Stimulated activated CD8-positive, alpha-beta memory T cell treated with anti-CD3 and anti-CD28 coated beads, Interleukin-15, amount 100 ng/mL, for 4 hours (primary cell): Measurements from ENCODE around the gene PLEKHM2.

Experiments used
- DNase-seq, 2 donors: peaks; one replicate each; pipeline ENCODE4 v3.0.0-alpha.2; 2020; ENCODE audit warnings: low read depth in 2 of 2

Gene PLEKHM2

GRCh38 chr1:15724949-15725880 is 41.1 kb downstream of the PLEKHM2 start:
- DNase-seq = no peak

- DNase-seq = no peak
These were observed 42.4 kb downstream of the PLEKHM2 start for GRCh38 chr1:15726508-15726907.

DNA sequence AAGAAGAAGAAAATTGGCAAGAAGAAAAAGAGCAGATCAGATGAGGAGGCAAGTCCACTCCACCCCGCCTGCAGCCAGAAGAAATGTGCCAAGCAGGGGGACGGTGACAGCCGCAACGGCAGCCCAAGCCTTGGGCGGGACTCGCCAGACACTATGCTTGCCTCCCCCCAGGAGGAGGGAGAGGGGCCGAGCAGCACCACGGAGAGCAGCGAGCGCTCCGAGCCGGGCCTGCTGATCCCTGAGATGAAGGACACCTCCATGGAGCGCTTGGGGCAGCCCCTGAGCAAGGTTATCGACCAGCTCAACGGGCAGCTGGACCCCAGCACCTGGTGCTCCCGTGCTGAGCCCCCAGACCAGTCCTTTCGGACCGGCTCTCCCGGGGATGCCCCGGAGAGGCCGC is 42.9 kb downstream of the PLEKHM2 start:
- no peak for DNase-seq

DNA sequence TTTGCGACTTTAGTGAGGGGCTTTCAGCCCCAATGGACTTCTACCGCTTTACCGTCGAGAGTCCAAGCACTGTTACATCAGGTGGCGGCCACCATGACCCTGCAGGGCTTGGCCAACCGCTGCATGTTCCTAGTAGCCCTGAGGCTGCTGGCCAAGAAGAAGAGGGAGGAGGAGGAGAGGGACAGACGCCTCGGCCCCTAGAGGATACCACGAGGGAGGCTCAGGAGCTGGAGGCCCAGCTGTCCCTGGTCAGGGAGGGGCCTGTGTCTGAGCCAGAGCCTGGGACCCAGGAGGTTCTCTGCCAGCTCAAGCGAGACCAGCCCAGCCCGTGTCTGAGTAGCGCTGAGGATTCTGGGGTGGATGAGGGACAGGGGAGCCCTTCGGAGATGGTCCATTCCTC is 43.3 kb downstream of the PLEKHM2 start:
- DNase-seq = no peak

GRCh38 chr1:15727866-15728534 is 43.9 kb downstream of the PLEKHM2 start:
- DNase-seq = no peak

- DNase-seq = no peak
These were observed 45.0 kb downstream of the PLEKHM2 start for GRCh38 chr1:15728937-15729657.

GRCh38 chr1:15730423-15730822 is 46.3 kb downstream of the PLEKHM2 start:
- DNase-seq = no peak

DNA sequence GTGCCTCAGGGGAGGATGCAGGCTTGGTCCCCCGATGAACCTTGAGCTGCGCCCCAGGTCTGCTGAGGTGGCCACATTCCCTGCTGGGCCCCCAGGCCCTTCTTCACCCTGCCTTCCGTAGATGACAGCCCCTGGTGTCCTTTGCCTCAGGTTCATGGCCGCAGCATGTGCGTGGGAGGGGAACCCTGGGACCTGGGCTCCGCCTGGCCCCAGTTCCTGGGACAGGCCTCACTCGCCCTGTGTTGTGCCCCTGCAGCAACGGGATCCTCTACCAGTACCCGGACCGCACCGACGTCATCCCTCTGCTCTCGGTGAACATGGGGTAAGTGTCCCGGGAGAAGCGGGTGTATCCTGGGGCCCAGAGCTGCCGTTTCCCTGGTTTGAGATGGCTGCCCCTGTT is 46.8 kb downstream of the PLEKHM2 start:
- no peak for DNase-seq

GRCh38 chr1:15731735-15732685 is 47.9 kb downstream of the PLEKHM2 start:
- no peak for DNase-seq

DNA sequence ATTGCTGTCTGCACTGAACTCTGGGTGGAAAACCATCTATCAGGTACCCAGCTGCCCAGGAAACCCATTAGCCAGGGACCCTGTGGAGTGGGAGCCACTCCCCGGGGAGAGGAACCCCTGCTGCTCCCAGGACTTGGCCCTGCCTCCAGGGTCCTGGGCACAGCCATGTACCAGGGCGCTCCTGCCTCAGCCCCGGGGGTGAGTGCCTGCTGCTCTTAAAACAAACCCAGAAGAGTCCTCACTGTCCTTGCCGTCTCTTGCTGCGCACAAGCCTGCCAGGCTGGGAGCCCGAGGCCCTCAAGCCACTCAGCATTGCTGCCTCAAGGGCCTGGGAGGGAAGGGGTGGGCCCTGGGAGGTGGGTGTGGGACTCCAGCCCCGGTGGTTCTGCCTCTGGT is 48.6 kb downstream of the PLEKHM2 start:
- DNase-seq = no peak

DNA sequence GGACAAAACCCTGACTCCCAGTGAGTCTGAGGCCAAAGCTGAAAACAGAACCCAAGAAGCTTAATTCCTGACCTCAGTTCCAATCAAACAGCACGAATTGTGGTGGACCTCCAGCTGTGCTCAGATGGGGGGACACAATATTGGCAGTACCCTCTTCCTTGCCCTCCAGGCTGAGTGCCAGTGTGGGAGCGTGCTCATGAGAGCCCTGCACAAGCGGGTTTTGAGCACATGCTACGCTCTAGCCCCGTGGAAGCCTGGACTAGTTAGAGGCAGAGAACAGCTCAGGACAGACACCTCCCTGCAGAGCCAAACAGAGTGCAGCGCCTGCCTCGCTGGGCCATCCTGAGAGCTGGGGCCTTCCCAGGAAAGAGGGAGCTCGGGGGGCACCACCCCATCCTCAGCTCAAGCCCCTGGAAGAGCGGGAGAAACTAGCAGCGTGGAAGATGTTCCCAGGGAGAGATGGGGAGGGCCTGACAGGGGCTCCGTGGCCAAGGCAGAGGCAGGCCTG is 49.2 kb downstream of the PLEKHM2 start:
- no peak for DNase-seq

DNA sequence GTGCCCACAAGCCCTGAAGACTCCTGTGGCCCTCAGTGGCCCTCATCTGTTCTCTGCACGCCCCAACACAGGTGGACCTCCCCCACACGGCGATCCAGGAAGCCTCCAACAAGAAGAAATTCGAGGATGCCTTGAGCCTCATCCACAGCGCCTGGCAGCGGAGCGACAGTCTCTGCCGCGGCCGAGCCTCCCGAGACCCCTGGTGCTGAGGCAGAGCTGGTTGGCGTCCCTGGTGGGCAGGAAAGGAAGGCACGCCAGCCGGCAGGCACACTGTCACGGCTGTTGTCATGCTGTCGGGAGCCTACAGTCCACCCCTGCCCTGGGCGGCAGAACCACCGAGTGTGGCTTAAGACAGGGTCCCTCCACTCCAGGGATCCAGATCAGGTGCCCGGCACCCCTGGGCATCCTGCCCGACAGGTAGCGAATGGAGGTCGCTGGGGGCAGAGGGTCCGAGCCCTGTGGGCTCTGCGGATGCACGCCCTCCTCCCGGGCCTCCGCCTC is 49.7 kb downstream of the PLEKHM2 start:
- no peak for DNase-seq

DNA sequence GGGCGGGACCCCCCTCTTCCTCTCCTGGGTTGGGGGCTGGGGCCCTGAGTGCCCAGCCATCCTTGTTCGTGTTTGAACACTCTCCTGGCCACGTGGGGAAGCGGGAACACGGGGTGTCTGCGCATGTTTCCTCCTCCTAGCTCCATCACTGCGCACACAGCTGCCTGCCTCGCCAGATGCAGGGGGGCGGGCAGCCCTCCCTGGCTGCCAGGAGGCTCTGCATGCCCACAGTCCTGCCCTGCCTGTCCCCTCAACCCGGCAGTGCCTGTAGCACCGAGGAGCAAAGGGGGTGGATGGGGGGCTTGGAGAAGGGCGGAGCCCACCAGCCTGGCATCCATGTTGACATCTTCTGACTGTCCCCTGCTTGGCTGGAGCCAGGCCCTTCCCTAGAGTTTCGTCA is 50.2 kb downstream of the PLEKHM2 start:
- DNase-seq = no peak

- no peak for DNase-seq
These were observed 50.8 kb downstream of the PLEKHM2 start for GRCh38 chr1:15734901-15735300.

DNA sequence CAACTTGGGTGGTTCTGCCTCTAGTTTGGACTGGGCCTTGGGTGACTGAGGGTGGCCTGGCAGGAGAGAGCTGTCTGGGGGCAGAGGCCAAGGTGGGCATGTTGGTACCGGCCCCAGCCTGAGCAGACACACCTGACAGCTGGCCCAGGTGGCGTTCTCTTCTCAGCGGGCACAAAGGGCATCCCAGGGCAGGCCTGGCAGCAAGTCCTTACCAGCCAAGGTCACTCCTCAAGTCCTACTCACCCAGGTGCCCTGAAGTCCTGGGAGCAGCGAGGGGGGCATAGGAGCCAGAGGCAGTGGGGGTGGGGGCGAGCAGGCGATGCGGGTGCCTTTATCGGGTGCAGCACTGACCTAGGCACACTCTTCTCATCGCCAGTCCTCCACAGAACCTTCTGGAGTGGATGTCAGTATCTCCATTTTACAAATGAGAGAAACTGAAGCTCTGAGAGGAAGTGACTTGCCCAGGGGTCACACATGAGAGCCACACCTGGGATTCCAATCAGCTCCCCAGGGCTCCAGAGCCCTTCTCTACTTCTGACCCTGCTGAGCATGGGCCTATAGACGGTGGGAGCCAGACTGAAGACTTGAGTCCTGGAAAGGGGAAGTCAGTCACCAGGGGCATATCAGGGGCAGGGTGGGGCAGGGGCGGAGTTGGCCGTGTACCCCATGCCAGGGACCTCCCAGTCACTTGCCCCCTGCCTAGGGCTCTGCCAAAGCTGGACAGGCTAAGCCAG is 51.4 kb downstream of the PLEKHM2 start:
- no peak for DNase-seq

GRCh38 chr1:15736038-15736891 is 52.1 kb downstream of the PLEKHM2 start, which contains the start of gene SLC25A34:
SLC25A34 (plus strand) TSS chr1:15736258; CDS start chr1:15736486, 228 bp downstream.
- no peak for DNase-seq

DNA sequence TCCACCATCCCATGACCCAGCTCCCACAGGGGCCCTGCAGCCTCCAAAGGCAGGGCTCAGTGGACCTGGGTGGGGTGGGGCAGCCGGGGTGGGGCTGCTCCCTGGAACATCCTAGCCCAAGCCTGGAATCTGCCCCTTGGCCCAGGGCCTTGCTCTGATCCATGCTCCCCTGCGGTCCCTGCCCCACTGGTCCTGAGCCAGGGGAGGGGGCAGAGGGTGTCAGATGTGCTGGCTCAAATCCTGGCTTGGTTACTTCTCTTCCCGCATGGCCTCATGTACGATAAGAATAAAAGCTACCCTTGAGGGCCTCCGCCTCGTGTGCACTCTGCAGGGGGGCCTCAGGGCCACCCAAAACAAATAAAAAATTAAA is 52.8 kb downstream of the PLEKHM2 start:
- no peak for DNase-seq

DNA sequence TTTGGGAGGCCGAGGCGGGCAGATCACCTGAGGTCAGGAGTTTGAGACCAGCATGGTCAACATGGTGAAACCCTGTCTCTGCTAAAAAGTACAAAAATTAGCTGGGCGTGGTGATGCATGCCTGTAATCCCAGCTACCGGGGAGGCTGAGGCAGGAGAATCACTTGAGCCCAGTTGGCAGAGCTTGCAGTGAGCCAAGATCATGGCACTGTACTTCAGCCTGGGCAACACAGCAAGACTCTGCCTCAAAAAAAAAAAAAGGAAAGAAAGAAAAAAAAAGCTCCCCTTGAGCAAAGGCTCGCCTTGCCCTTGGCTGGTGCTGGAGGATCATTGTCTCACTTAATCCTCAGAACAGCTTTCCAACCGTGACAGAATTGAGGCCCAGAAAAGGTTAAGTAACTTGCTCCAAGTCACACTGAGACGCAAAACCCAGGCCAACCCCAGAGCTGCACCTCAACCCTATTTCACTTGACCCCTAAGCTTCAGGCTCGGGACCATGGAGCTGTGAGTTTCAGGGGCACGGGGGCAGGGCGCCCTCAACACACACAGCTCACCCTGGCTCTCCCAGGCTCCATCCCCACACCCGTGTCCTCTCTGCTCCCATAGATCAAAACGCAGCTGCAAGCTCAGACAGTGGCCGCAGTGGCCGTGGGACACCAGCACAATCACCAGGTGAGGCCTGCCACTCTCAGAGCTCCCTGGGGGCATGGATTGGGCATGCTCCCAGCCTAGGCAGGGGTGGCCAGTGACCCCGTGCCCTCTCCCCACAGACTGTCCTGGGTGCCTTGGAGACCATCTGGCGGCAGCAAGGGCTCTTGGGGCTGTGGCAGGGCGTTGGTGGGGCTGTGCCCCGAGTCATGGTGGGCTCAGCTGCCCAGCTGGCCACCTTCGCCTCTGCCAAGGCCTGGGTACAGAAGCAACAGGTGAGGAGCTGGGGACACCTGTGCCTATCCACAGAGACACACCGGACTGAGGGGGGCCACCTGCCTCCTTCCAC is 53.5 kb downstream of the PLEKHM2 start:
- DNase-seq = no peak
